ES-I3 (cell line): ENCODE results near the gene LRIT1.

Experiments used
- H3K36me3 ChIP-seq: 2 replicates; pipeline ENCODE4 v1.6.1; 2013; ENCODE audit warnings: mild to moderate bottlenecking, low read length, control low read depth, moderate library complexity; ENCODE audit not compliant: insufficient read depth
- H3K4me1 ChIP-seq: 2 replicates; pipeline ENCODE4 v1.6.1; 2013; ENCODE audit warnings: mild to moderate bottlenecking, control low read depth, low read length; ENCODE audit not compliant: insufficient read depth
- H3K9ac ChIP-seq: 2 replicates; pipeline ENCODE4 v1.6.1; 2013; ENCODE audit warnings: low read depth, mild to moderate bottlenecking, low read length, moderate library complexity
- H3K9me3 ChIP-seq: 2 replicates; pipeline ENCODE4 v1.6.1; 2013; ENCODE audit warnings: mild to moderate bottlenecking, low read length, moderate library complexity; ENCODE audit not compliant: control insufficient read depth, insufficient read depth

Gene LRIT1

DNA sequence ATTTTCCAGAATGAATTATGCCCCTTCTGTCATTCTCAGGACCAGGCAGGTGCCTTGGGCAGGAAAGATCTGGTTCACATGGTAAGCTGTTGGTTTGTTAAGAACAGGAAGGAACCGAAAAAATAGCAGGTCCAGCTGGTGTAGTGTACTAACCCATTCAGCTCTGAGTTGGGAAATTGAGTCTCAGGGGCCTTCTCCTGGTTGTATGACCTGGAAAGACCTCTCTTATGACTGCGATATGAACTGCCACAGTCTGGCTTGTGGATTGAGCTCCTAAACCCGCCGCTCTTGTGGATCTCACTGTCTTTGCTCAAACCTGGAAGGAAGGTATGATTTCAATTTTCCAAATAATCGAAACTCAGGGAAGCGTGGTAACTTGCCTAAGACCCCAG lies 4.5 kb downstream of the LRIT1 start:
- H3K9ac ChIP-seq, result no peak overlapping the region; the same call in 1 of the 2 replicates
- H3K36me3 ChIP-seq, result no peaks in the 10 kb centered on the region
- no peaks in the 10 kb centered on the region for H3K4me1 ChIP-seq
- no peaks in the 10 kb centered on the region for H3K9me3 ChIP-seq

DNA sequence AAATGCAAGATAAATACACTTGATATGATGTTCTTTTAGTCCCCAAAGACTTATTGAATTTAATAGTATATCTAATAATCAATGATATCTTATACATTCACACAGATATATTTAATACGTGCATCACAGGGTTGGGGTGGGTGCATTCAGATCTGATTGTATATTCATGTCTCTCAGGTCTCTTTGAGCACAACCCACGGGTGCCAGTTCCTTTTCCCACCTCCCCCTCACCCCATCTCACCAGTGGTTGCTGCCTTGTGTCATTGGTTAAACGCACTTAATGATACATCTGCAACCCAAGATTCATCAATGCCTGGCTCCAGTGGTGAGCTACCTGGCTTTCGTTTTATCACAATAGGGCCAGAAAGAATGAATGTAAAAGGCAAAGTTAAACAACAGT lies 6.2 kb downstream of the LRIT1 start:
- H3K9ac ChIP-seq, result no peak overlapping the region
- H3K9me3 ChIP-seq, result no peaks in the 10 kb centered on the region
- H3K4me1 ChIP-seq, result no peaks in the 10 kb centered on the region
- no peaks in the 10 kb centered on the region for H3K36me3 ChIP-seq

DNA sequence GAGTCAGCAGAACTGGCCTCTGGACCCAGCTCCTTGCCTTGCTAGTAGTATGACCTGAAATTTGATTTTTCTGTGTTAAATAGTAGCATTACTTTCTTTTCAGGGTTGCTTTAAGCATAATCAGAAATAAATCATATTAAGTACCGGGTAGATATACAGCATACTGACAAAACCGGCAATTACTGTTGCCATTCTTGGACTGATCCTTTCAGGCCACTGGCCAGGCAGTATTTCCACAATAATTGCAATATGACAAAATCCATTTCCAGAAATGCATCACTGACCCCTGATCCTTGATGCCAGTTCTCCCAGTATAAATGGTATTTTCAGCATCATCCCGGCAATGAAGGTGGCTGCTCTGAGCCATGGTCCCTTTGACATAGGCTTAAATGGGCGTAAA lies 6.9 kb downstream of the LRIT1 start:
- Histone ChIP-seq H3K4me1 (no peaks in the 10 kb centered on the region), H3K9me3 (no peaks in the 10 kb centered on the region), H3K36me3 (no peaks in the 10 kb centered on the region), H3K9ac (no peak overlapping the region)

DNA sequence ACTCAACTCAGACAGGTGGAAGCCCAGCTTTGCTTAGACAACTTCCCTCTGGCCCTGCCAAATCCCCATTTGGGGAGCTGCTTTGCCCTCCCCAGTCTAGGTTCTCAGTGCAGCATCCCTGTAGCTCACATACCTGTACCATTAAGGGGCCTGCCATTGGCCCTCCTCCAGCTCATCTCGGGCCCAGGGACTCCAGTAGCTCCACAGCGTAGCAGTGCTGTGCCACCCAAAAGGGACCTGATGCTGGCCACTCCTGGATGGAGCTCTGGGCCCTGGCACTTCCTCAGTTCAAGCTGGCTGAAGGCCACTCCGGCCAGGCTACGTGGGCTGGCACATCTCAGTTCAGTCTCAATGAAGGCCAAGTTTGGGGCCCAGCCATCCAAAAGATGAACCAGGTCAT lies 7.4 kb downstream of the LRIT1 start:
- Histone ChIP-seq H3K36me3 (no peaks in the 10 kb centered on the region), H3K9me3 (no peaks in the 10 kb centered on the region), H3K9ac (no peak overlapping the region), H3K4me1 (no peaks in the 10 kb centered on the region)

DNA sequence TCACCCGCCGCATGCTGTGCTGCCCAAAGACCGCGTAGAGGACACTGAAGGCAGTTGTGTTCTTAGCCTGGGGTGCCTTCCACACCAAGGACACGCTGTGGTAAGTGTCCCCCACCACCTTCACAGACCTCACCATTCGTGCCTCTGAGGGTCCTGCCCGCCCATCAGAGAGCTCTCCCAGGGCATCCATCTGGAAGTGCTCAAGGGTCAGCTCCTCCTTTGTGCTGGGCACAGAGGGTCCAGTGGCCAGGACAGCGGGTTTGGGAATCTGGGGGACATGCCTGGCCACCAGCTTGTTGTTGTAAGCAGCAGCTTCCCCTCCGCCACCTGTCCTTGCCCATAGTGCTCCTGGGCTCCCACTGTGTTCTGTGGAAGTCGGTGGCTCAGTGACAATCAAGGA lies 9.0 kb downstream of the LRIT1 start:
- Histone ChIP-seq H3K36me3 (no peaks in the 10 kb centered on the region), H3K9ac (no peak overlapping the region), H3K4me1 (no peaks in the 10 kb centered on the region), H3K9me3 (no peaks in the 10 kb centered on the region)

DNA sequence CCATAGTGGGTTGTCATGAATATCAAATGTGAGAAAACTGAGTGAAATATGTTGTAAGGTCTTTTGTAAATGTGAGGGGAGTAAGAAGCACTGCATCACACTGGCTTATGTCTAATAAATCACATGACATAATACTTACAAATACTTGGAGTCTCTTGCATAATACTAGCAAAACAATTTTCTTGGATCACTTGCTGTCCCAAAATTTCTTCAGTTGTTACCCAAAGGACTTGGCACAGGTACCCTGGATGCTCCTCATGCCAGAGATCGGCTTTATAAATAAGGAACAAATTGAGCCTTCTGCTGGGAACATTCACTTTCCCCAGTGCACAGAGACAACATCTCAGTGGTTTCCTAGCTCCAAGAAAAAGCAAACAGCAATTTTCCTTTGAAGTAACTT lies 11.0 kb downstream of the LRIT1 start:
- no peak overlapping the region for H3K9ac ChIP-seq
- H3K4me1 ChIP-seq, result no peaks in the 10 kb centered on the region
- H3K9me3 ChIP-seq, result no peaks in the 10 kb centered on the region
- no peaks in the 10 kb centered on the region for H3K36me3 ChIP-seq

DNA sequence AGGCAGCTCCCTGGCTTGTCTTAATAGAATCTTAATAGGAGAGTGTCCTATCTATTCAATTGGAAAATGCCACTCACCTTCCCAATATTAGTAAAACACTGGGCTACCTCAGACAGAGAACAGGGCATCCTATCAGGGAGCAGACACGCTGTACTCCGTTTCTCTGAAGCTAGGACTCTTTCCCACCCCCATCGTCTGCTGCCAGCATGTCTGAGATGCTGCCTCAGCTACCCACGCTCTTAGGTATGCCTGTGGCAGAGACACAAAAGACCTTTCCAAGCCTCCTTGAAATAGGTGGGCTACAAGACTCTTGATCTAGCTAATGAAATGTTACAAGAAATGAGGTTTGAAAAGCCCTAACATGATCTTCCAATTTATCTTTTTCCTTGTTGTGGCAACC lies 13.5 kb downstream of the LRIT1 start:
- Histone ChIP-seq H3K9me3 (no peaks in the 10 kb centered on the region), H3K4me1 (no peaks in the 10 kb centered on the region), H3K36me3 (no peaks in the 10 kb centered on the region), H3K9ac (no peak overlapping the region)

DNA sequence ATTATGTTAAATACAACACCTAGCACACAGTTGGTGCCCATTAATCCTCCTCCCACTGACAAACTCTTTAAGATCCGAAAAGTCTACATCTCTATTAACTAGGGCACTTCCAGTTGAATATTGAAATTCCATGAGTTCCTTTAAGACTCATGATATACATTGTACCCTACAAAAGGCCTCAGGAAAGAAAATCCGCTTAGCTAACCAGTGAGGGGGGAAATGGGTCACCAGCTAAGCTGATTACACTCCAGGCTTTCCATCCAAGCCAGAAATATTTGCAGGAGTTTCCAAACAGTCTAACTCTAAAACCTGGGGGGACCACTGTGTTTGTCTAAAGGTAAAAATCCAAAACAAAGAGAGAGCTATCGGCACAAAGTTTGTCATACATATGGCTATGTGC lies 14.7 kb downstream of the LRIT1 start:
- Histone ChIP-seq H3K4me1 (no peaks in the 10 kb centered on the region), H3K9me3 (no peaks in the 10 kb centered on the region), H3K9ac (no peak overlapping the region), H3K36me3 (no peaks in the 10 kb centered on the region)

DNA sequence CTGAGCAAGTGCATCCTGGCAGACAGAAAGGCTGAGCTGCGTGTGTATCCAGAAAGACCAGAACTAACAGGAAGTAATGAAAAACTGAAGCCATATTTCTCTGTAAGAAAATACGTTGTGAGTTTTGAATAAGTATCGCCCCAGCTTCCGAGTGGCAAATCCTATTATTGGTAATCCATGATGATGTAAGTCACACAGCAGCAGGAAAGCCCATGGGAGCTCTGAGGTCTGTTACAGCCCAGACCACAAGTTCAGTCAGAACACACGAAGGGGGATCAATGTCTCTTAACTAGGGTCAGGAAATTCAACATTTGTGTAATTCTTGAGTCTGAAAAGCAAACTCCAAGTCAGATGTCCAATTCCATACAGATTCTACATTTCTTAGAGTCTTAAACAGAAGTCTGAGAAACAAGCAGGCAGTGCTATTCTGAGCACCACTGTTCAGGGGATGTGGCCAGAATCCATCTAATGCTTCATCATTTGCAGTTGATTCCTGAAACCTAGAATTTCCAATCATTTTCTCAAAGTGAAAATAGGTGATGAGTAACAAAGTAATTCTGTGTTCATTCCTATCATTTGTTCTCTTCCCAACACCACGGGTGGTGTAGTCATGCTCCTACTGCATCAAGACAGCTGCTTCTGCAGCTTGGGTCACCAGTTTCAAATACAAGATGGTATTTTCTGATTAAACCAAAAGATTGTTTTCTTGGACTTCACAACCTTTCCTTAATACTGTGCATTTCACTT lies 15.7 kb downstream of the LRIT1 start, which contains the start of gene LRIT2:
Gene LRIT2, minus strand, starts transcription at position 118 of the 747 bp plus-strand sequence. Its CDS starts 24 bp downstream, at position 94.
- H3K4me1 ChIP-seq, result no peaks in the 10 kb centered on the region
- no peaks in the 10 kb centered on the region for H3K9me3 ChIP-seq
- no peak within 1 kb of the TSS for H3K9ac ChIP-seq
- no peaks in the 10 kb centered on the region for H3K36me3 ChIP-seq

DNA sequence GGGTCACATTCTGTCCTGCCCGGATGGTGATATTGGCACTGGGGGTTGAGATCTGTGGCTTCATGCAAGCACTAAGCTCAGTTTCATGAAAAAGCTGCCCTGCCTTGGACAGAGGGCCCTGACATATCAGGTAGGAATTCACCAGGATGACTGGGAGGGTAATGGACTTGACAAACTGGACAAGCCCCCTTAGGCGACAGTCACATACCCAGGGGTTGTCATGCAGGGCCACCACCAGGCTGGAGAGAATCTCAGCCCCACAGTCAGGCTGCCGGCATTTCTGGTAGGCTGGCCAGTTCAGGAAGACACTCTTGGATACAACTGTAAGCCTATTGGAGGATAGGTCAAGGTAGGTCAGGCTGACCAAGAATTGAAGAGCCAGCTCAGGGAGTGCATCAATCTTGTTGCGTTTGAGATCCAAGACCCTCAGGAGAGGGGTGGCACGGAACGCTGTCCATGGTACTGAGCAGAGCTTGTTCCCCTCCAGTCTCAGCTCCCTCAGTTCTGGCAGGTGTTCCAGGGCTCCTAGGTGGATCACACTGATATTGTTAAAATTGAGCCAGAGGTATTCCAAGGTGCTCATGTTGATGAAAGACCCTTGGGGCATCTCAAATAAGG lies 16.8 kb downstream of the LRIT1 start:
- Histone ChIP-seq H3K9me3 (no peaks in the 10 kb centered on the region), H3K9ac (no peak overlapping the region), H3K36me3 (no peaks in the 10 kb centered on the region), H3K4me1 (no peaks in the 10 kb centered on the region)

DNA sequence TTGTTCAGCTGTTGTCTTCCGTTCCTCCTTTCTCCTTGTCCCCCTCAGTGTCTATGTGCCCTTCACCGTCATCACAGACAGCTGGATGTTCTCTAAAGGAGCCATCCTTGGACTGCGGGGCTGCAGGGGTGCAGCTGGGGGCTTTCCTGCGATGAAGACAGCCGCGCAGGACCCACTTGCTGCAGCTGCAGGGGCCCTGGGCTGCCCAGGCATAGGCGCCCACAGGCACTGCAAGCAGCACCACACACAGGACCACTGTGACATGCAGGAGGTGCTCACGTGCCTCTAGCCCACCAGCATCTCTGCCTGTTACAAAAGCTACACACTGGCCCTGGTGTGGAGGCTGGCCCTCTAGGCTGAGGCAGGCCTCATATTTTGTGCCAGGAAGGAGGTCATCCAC lies 19.4 kb downstream of the LRIT1 start:
- no peaks in the 10 kb centered on the region for H3K36me3 ChIP-seq
- H3K9me3 ChIP-seq, result no peaks in the 10 kb centered on the region
- no peaks in the 10 kb centered on the region for H3K4me1 ChIP-seq
- H3K9ac ChIP-seq, result no peak overlapping the region

DNA sequence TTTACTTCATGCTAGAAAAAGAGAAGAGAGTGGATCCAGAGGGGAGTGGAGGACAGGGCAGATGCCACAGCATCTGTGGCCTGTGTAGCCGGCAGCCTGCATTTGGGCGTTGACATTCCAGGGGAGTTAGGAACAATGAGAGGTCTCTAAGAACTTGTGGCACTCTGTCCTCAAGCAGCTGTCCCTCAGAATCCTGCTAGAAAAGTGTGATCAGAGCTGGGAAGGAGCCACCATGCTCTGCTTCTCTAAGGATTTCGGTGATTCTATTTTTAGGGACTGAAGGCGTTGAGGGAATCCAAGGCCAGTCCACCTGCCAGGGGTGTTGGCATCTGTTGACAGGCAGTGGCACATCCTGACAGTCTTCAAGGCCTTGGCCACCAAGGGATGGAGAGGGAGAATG lies 23.6 kb downstream of the LRIT1 start:
- Histone ChIP-seq H3K9ac (no peak overlapping the region), H3K4me1 (no peaks in the 10 kb centered on the region), H3K9me3 (no peaks in the 10 kb centered on the region), H3K36me3 (no peaks in the 10 kb centered on the region; the same call in 1 of the 2 replicates)

DNA sequence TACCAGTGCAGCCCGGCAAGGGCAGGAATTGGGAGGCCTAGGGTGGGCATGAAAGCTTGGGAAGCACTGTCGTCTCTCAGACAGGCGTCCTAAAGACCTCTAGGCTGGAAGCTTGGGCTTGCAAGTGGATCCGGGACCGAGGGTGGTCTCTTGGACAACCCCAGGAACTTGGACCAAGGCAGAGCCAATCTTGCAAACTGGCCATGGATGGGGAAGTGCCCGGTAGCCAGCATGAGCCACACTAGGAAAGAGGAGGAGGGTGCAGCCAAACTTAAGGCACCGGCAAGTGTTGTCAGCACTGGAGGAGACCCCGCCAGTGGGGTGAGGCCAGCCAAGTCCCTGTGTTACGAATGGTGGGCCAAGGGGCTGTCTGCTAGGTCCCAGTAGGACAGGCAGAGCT lies 24.5 kb downstream of the LRIT1 start:
- Histone ChIP-seq H3K36me3 (no peaks in the 10 kb centered on the region; the same call in 1 of the 2 replicates), H3K4me1 (no peaks in the 10 kb centered on the region), H3K9me3 (no peaks in the 10 kb centered on the region), H3K9ac (no peak overlapping the region)

DNA sequence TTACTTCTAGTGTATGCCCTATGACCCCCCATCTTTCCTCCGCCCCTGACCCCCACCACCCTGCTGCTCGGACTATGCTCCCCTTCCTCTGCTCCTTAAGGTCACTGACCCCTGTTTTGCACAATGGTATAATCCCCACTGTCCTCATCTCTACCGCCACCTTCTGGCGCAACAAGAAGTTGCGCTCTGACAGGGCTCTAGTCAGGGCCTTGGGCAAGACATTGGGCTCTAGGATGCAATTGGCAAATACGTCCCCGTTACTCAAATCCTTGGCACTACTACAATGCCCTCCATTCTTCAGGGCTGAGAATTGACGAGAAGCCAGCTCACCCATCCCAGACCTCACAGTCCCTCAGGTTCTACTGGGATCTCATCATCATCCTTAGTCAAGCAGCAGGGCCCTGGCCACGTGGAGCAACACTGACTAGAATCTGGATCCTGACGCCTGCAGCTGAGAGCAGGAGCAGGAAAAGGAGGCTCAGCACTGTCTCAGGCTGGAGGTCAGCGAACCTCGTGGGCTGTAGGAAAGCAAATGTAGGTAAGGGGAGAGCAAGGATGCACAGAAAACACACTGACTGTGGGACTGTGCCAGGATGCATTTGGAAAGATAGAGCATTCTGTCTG lies 26.6 kb downstream of the LRIT1 start:
- Histone ChIP-seq H3K36me3 (no peaks in the 10 kb centered on the region; the same call in 1 of the 2 replicates), H3K4me1 (no peaks in the 10 kb centered on the region), H3K9ac (peak overlapping the region; percentile 13; the same call in 1 of the 2 replicates), H3K9me3 (no peaks in the 10 kb centered on the region)
